HepG2 (cell line): ENCODE measurements around the gene PDHX. TPM values are rescaled to one million over a fixed set of nuclear protein-coding genes. Genes with fewer than 3 reads are reported as not detected.

Experiments used
- ATF6 ChIP-seq: sonication (generic); formaldehyde crosslinking; conservative IDR thresholded peaks from 2 replicates; pipeline ENCODE4 v1.4.0; 2020; ENCODE audit warnings: missing genetic modification reagents
- BORCS8-MEF2B ChIP-seq: sonication (generic); formaldehyde crosslinking; IDR thresholded peaks from 2 replicates; pipeline ENCODE4 v1.8.0; 2022; ENCODE audit warnings: mild to moderate bottlenecking, missing genetic modification reagents
- CTCF ChIP-seq: sonication (generic); formaldehyde crosslinking; IDR thresholded peaks from 2 replicates; pipeline ENCODE4 v1.5.0; 2020; ENCODE audit warnings: mild to moderate bottlenecking, missing genetic modification reagents, moderate library complexity
- FOSL1 ChIP-seq: sonication (generic); formaldehyde crosslinking; IDR thresholded peaks from 2 replicates; pipeline ENCODE4 v1.9.0; 2021; ENCODE audit warnings: missing genetic modification reagents, borderline replicate concordance
- NCOA1 ChIP-seq: sonication (generic); formaldehyde crosslinking; IDR thresholded peaks from 2 replicates; pipeline ENCODE4 v1.9.0; 2021; ENCODE audit warnings: missing genetic modification reagents
- PAX8 ChIP-seq: sonication (generic); formaldehyde crosslinking; IDR thresholded peaks from 2 replicates; pipeline ENCODE4 v1.8.0; 2022; ENCODE audit warnings: mild to moderate bottlenecking, missing genetic modification reagents, borderline replicate concordance
- RBAK ChIP-seq: sonication (generic); formaldehyde crosslinking; IDR thresholded peaks from 2 replicates; pipeline ENCODE4 v1.5.1; 2020; ENCODE audit warnings: mild to moderate bottlenecking, missing genetic modification reagents
- ZBTB40 ChIP-seq, 2 experiments: fragments of 450-650 bp in 1 of 2; sonication (generic) in 1 of 2; formaldehyde crosslinking in 1 of 2; IDR thresholded peaks; 2 replicates each; pipeline versions ENCODE4 v1.6.1 to v1.8.0; 2016 to 2022; ENCODE audit warnings: antibody characterized with exemption in 1 of 2, mild to moderate bottlenecking in 1 of 2, missing genetic modification reagents in 1 of 2
- ZBTB44 ChIP-seq: sonication (generic); formaldehyde crosslinking; IDR thresholded peaks from 2 replicates; pipeline ENCODE4 v1.4.0; 2020; ENCODE audit warnings: missing genetic modification reagents
- ZNF317 ChIP-seq: sonication (generic); formaldehyde crosslinking; IDR thresholded peaks from 2 replicates; pipeline ENCODE4 v1.5.0; 2020; ENCODE audit warnings: mild to moderate bottlenecking, missing genetic modification reagents
- ZNF644 ChIP-seq: IDR thresholded peaks from 2 replicates; pipeline ENCODE4 v1.6.1; 2016; ENCODE audit warnings: low read depth
- ZNF703 ChIP-seq: sonication (generic); formaldehyde crosslinking; IDR thresholded peaks from 2 replicates; pipeline ENCODE4 v1.5.1; 2020; ENCODE audit warnings: missing genetic modification reagents, mild to moderate bottlenecking, moderate library complexity, borderline replicate concordance
- ZNF775 ChIP-seq: sonication (generic); formaldehyde crosslinking; IDR thresholded peaks from 2 replicates; pipeline ENCODE4 v1.4.0; 2020; ENCODE audit warnings: missing genetic modification reagents, mild to moderate bottlenecking, moderate library complexity, borderline replicate concordance
- polyA plus RNA-seq, 8 experiments: library from polyadenylated mRNA; depleted of rRNA in 3 of 8; stranded (reverse) in 7 of 8; unstranded in 1 of 8; fragments of >200 nt; fragmentation: Illumina TruSeq in 4 of 8; extraction: Trizol in 4 of 8; gene quantifications; 2 replicates each; pipeline versions ENCODE4 v1.2.1 to v1.2.3, GENCODE V29; 2011 to 2016; ENCODE audit warnings: low read depth in 4 of 8, missing spikeins in 1 of 8, mixed read lengths in 1 of 8; ENCODE audit not compliant: insufficient read depth in 1 of 8
- total RNA-seq, 5 experiments: library from RNA; depleted of rRNA; stranded (reverse); fragments of >200 nt; fragmentation: Illumina TruSeq; extraction: Trizol; gene quantifications; 2 replicates each; pipeline ENCODE4 v1.2.3, GENCODE V29; 2016; ENCODE audit warnings: low read depth in 1 of 5

Gene PDHX
- total and polyA plus RNA-seq, 2 of the 13 experiments (the other 11 are each of a cell fraction or from before 2014, with no cell fraction given): 41.0 to 73.8 TPM

- peak; percentile 84 for TF ChIP-seq ATF6 (CRISPR knock-in tag)
- TF ChIP-seq FOSL1 (CRISPR knock-in tag): no peak
- no peak; the same call in 1 of the 2 replicates for TF ChIP-seq NCOA1 (CRISPR knock-in tag)
- no peak for TF ChIP-seq ZBTB40 (IDR thresholded peaks at IDR 0.05)
- peak; percentile 21; the same call in 1 of the 2 replicates for TF ChIP-seq ZBTB40 (CRISPR knock-in tag; IDR thresholded peaks at IDR 0.05)
- no peak for TF ChIP-seq RBAK (CRISPR knock-in tag)
- TF ChIP-seq ZNF644 (CRISPR knock-in tag): no peak
- TF ChIP-seq ZBTB44 (CRISPR knock-in tag): no peak
- no peak; the same call in 1 of the 2 replicates for TF ChIP-seq CTCF (CRISPR knock-in tag)
- peak; percentile 81; the same call in 1 of the 2 replicates for TF ChIP-seq BORCS8-MEF2B (CRISPR knock-in tag)
- TF ChIP-seq ZNF703 (CRISPR knock-in tag): no peak; the same call in 1 of the 2 replicates
- no peak for TF ChIP-seq ZNF775
- no peak; the same call in 1 of the 2 replicates for TF ChIP-seq ZNF317 (CRISPR knock-in tag)
- no peak for TF ChIP-seq PAX8 (CRISPR knock-in tag)
These were observed at the start of gene PDHX, which contains the start of gene APIP (continued) for GRCh38 chr11:34916015-34916842.
